Measurements from ENCODE around the gene TUBB2A. TPM values are rescaled to one million over a fixed set of nuclear protein-coding genes. Genes with fewer than 3 reads are reported as not detected.
A peak's percentile ranks its signal among the peaks of the same experiment; 100 is the strongest.

Gene TUBB2A
- total RNA-seq, 1 donor from 2014 or later, result 24.3 TPM

- Mint-ChIP-seq H3K4me1 (peaks cover 20% of the 10 kb centered on the region), H3K27me3 (ENCODE audit: low read depth) (no peaks in the 10 kb centered on the region), H3K36me3 (peaks cover 2% of the 10 kb centered on the region), H3K9me3 (no peaks in the 10 kb centered on the region), H3K4me3 (no peak overlapping the region), H3K27ac (no peak overlapping the region)
- no peak for DNase-seq (ENCODE audit: low spot score in 2 of 2, unreplicated experiment in 2 of 2)
- no peak for TF ChIP-seq CTCF (IDR thresholded peaks at IDR 0.05; ENCODE audit: unreplicated experiment)
These were observed 34.5 kb downstream of the TUBB2A start for GRCh38 chr6:3122823-3123182.

- no peak for DNase-seq (ENCODE audit: low spot score in 2 of 2, unreplicated experiment in 2 of 2)
- H3K36me3 Mint-ChIP-seq, result peaks cover 2% of the 10 kb centered on the region
- no peak for TF ChIP-seq CTCF (IDR thresholded peaks at IDR 0.05; ENCODE audit: unreplicated experiment)
- no peak overlapping the region for H3K4me3 Mint-ChIP-seq
- peaks cover 26% of the 10 kb centered on the region for H3K4me1 Mint-ChIP-seq
- H3K27ac Mint-ChIP-seq, result peak overlapping the region; percentile 24
- no peaks in the 10 kb centered on the region for H3K9me3 Mint-ChIP-seq
- H3K27me3 Mint-ChIP-seq (ENCODE audit: low read depth), result no peaks in the 10 kb centered on the region
These were observed 36.6 kb downstream of the TUBB2A start for GRCh38 chr6:3120765-3121089.

- peaks cover 26% of the 10 kb centered on the region for H3K4me1 Mint-ChIP-seq
These were observed 38.2 kb downstream of the TUBB2A start for GRCh38 chr6:3119040-3119723.

GRCh38 chr6:3118353-3119039 is 38.8 kb downstream of the TUBB2A start, which contains the start of gene BPHL:
Gene BPHL, plus strand, starts transcription at chr6:3118711. Its CDS starts 30 bp downstream, at chr6:3118741.
- DNase-seq (ENCODE audit: low spot score in 2 of 2, unreplicated experiment in 2 of 2), result peak; percentile 100
- H3K9me3 Mint-ChIP-seq, result no peaks in the 10 kb centered on the region
- no peak for TF ChIP-seq CTCF (IDR thresholded peaks at IDR 0.05; ENCODE audit: unreplicated experiment)
- peaks cover 2% of the 10 kb centered on the region for H3K36me3 Mint-ChIP-seq
- H3K27me3 Mint-ChIP-seq (ENCODE audit: low read depth), result no peaks in the 10 kb centered on the region
- H3K4me3 Mint-ChIP-seq, result peak within 1 kb of the TSS; percentile 86
- peak within 1 kb of the TSS; percentile 98 for H3K27ac Mint-ChIP-seq
- H3K4me1 Mint-ChIP-seq, result peaks cover 26% of the 10 kb centered on the region

More at GRCh38 chr6:3119040-3119723, 38.2 kb downstream of the TUBB2A start:
- no peak for DNase-seq (ENCODE audit: low spot score in 2 of 2, unreplicated experiment in 2 of 2)
- Mint-ChIP-seq H3K9me3 (no peaks in the 10 kb centered on the region), H3K4me3 (peak overlapping the region; percentile 86), H3K27ac (peak overlapping the region; percentile 64), H3K36me3 (peaks cover 2% of the 10 kb centered on the region), H3K27me3 (ENCODE audit: low read depth) (no peaks in the 10 kb centered on the region)
- no peak for TF ChIP-seq CTCF (IDR thresholded peaks at IDR 0.05; ENCODE audit: unreplicated experiment)

- peaks cover 26% of the 10 kb centered on the region for H3K4me1 Mint-ChIP-seq
- H3K4me3 Mint-ChIP-seq, result peak overlapping the region; percentile 86
- no peak for TF ChIP-seq CTCF (IDR thresholded peaks at IDR 0.05; ENCODE audit: unreplicated experiment)
- H3K27ac Mint-ChIP-seq, result peak overlapping the region; percentile 98
- H3K9me3 Mint-ChIP-seq, result no peaks in the 10 kb centered on the region
- no peaks in the 10 kb centered on the region for H3K27me3 Mint-ChIP-seq (ENCODE audit: low read depth)
- no peak for DNase-seq (ENCODE audit: low spot score in 2 of 2, unreplicated experiment in 2 of 2)
- H3K36me3 Mint-ChIP-seq, result peaks cover 4% of the 10 kb centered on the region
These were observed 39.4 kb downstream of the TUBB2A start for GRCh38 chr6:3117912-3118352.

Measured in mesothelial cell of epicardium (in vitro differentiated cells).